AG10803 (cell line): ENCODE measurements around the gene DBNDD1.
"Not testable (repeated sequence)": the region's sequence is repeated elsewhere in the genome, so short reads cannot be mapped to it uniquely, and the experiment has no call there.

Experiments
- DNase-seq: peaks from one replicate; pipeline ENCODE4 v3.0.0; 2010; ENCODE audit warnings: low read depth
- H3K4me3 ChIP-seq: 2 replicates; pipeline ENCODE4 v1.5.1; 2011; ENCODE audit warnings: mild to moderate bottlenecking, low read length, control low read depth
- TF ChIP-seq, protein P1 (sequence below): conservative IDR thresholded peaks from 2 replicates; pipeline ENCODE4 v1.5.1; 2011; ENCODE audit warnings: mild to moderate bottlenecking, low read length, control low read depth, inconsistent platforms

DBNDD1 gene, protein sequence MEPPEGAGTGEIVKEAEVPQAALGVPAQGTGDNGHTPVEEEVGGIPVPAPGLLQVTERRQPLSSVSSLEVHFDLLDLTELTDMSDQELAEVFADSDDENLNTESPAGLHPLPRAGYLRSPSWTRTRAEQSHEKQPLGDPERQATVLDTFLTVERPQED

DNA sequence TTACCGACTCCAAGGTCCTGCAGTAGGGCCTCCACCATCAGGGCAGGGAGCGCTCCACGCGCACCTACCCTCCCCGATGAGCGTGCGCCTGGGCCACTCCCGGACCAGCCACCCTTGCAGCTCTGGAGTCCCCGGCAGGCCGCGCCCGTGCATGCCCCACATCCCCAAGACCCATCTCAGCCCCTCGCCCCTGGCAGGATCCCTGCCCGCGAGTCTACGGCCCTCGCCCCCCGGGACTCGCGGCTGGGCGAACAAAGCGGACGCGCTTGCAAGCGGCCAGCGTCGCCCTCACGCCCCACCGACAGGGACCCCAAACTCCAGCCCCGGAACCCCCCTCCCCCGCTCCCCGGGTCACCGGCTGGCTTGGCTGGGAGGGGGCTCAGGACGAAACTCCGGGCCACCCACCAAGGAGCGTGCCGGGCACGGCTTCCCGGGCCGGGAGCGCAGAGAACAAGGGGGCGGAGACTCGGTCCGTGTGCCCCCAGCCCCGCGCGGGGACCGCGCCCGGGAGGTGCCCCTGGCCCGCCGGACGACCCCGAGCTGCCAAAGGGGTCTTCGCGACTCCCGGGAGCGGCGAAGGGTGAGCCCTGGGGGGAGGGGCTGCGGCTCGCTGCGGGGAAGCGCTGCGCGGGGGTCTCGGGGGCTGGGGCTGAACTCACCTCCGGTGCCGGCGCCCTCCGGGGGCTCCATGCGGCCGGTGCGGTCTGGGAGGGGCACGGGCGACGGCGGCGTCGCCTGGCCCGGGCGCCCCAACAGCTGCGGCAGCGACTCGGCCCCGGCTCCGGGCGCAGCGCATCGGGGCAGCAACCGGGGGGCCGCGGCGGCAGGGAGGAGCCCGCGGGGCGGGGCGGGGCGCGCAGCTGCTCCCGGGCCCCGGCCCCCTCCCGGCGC lies at the start of gene DBNDD1:
Gene DBNDD1, minus strand, starts transcription at position 805 of the 891 bp plus-strand sequence. Its CDS starts 115 bp downstream, at position 690.
- no peak for DNase-seq

DNA sequence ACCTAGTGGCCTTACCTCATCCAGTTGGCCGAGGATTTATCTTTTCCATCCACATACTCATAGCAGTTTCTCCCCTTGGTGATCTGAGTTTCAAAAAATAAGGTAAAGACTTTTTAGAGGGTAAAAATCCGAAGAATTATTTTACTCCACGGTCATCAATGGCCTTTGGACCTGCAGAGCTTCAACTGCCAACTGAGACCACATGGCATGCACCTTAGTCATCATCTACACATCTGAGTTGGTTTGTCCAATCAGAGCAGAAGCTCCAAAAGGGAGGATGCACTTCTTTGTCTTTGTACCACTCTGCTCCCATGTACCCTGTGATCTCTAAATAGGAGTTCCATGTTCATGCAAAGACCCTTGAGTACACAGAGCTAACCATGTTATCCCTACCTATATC lies 42.2 kb upstream of the DBNDD1 start:
- DNase-seq: no peak
- TF ChIP-seq, protein P1, sequence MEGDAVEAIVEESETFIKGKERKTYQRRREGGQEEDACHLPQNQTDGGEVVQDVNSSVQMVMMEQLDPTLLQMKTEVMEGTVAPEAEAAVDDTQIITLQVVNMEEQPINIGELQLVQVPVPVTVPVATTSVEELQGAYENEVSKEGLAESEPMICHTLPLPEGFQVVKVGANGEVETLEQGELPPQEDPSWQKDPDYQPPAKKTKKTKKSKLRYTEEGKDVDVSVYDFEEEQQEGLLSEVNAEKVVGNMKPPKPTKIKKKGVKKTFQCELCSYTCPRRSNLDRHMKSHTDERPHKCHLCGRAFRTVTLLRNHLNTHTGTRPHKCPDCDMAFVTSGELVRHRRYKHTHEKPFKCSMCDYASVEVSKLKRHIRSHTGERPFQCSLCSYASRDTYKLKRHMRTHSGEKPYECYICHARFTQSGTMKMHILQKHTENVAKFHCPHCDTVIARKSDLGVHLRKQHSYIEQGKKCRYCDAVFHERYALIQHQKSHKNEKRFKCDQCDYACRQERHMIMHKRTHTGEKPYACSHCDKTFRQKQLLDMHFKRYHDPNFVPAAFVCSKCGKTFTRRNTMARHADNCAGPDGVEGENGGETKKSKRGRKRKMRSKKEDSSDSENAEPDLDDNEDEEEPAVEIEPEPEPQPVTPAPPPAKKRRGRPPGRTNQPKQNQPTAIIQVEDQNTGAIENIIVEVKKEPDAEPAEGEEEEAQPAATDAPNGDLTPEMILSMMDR: no peak
- no peak overlapping the region for H3K4me3 ChIP-seq

More for the DNA sequence above, at the start of gene DBNDD1:
- H3K4me3 ChIP-seq: peak within 1 kb of the TSS; percentile 56
- TF ChIP-seq, protein P1: no peak

DNA sequence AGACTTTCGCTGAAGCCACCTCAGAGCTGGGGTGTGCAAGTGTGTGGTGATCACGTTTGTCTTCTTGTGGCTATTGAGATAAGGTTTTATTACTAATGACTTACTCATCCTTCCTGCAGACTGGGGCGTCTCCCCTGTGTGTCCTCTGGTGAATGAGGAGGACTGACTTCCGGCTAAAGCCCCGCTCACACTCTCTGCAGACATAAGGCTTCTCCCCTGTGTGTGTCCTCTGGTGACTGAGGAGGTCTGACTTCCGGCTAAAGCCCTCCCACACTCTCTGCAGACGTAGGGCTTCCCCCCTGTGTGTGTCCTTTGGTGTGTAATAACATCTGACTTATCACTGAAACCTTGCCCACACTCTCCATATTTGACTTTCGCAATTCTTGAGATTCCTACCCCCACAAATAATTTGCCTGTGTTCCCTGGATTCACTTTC lies 38.5 kb upstream of the DBNDD1 start:
- TF ChIP-seq, protein P1: no peak
- H3K4me3 ChIP-seq: no peak overlapping the region
- DNase-seq: peak; percentile 48

DNA sequence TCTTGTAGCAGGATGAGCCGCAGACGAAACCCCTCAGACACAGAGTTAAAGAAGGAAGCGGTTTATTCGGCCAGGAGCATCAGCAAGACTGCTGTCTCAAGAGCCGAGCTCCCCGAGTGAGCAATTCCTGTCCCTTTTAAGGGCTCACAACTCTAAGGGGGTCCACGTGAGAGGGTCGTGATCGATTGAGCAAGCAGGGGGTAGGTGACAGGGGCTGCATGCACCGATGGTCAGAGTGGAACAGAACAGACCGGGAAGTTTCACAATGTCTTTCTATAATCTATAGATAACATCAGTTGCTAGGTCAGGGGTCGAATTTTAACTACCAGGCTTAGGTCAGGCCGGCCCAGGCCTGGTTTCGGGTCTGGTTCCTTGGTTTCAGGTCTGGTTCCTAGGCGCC lies 37.3 kb upstream of the DBNDD1 start:
- not testable (repeated sequence) for DNase-seq, H3K4me3 ChIP-seq

DNA sequence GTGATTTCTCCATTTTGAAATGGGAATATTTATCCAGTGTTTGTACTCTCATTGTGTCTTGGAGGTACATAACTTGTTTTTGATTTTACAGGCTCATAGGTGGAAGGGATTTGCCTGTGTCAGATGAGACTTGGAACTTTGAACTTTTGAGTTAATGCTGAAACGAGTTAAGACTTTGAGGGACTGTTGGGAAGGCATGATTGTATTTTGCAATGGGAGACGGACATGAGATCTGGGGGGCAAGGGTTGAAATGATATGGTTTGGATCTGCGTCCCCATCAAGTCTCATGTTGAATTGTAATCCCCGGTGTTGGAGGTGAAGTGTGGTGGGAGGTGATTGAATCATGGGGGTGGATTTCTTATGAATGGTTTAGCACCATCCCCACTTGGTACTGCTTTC lies 36.1 kb upstream of the DBNDD1 start:
- H3K4me3 ChIP-seq: no peak overlapping the region
- no peak for DNase-seq
- TF ChIP-seq, protein P1: no peak

DNA sequence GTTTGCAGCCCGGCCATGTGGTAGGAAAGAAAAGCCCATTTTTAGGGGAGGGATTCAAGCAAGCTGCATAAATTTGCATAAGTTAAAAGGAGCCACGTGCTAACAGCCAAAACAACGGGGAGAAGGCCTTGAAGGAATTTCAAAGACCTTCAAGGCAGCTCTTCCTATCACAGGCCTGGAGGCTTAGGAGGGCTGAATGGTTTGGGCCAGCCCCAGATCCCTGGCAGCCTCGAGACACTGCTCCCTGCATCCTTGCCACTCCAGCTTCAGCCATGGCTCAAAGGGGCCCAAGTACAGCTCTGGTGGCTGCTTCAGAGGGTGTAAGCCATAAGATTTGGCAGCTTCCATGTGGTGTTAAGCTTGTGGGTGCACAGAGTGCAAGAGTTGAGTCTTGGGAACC lies 35.3 kb upstream of the DBNDD1 start:
- TF ChIP-seq, protein P1: no peak

DNA sequence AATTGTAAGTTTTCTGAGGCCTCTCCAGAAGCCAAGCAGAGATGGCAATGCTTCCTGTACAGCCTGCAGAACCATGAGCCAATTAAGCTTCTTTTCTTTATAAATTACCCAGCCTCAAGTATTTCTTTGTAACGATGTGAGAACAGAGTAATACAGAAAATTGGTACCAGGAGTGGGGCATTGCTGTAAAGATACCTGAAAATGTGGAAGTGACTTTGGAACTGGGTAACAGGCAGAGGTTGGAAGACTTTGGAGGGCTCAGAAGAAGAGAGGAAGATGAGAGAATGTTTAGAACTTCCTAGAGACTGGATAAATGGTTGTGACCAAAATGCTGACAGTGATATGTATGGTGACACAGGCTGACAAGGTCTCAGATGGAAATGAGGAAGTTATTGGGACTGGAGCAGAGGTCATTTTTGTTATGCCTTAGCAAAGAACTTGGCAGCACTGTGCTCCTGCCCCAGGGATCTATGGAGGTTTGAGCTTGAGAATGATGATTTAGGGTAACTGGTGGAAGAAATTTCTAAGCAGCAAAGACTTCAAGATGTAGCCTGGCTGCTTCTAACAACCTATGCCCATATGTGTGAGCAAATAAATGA lies 34.7 kb upstream of the DBNDD1 start:
- H3K4me3 ChIP-seq: no peak overlapping the region
- TF ChIP-seq, protein P1: no peak

More for the DNA sequence above, 35.3 kb upstream of the DBNDD1 start:
- H3K4me3 ChIP-seq: no peak overlapping the region
- DNase-seq: no peak

More for the DNA sequence above, 34.7 kb upstream of the DBNDD1 start:
- no peak for DNase-seq
